Neural cell (in vitro differentiated cells): Measurements from ENCODE around the gene OSBPL9. TPM values are rescaled to one million over a fixed set of nuclear protein-coding genes. Genes with fewer than 3 reads are reported as not detected.

Experiments used
- H2AFZ ChIP-seq: fragments of 200-600, 300-800 bp; sonication (generic), shearing (Covaris generic); 2 replicates; pipeline ENCODE4 v1.6.0; 2014; ENCODE audit warnings: low read depth, mild to moderate bottlenecking, antibody characterized with exemption, low read length, moderate library complexity
- H3F3A ChIP-seq: fragments of 200-600 bp; shearing (Covaris generic); 2 replicates; pipeline ENCODE4 v1.6.1; 2016; ENCODE audit warnings: mild to moderate bottlenecking, moderate library complexity, mixed read lengths, antibody characterized with exemption, low read length; ENCODE audit not compliant: insufficient read depth, poor library complexity, severe bottlenecking
- H3K27ac ChIP-seq: fragments of 200-600, 300-800 bp; sonication (generic), shearing (Covaris generic); 2 replicates; pipeline ENCODE4 v1.5.1; 2014; ENCODE audit warnings: mild to moderate bottlenecking, low read length, moderate library complexity
- H3K27me3 ChIP-seq: fragments of 300-800, 200-600 bp; sonication (generic), shearing (Covaris generic); 2 replicates; pipeline ENCODE4 v1.6.0; 2014; ENCODE audit warnings: mild to moderate bottlenecking, low read depth, low read length, moderate library complexity; ENCODE audit not compliant: insufficient read depth
- H3K36me3 ChIP-seq: fragments of 300-800, 200-600 bp; sonication (generic), shearing (Covaris generic); 2 replicates; pipeline ENCODE4 v1.5.1; 2014; ENCODE audit warnings: mild to moderate bottlenecking, antibody characterized with exemption, low read length, moderate library complexity; ENCODE audit not compliant: insufficient read depth
- H3K4me2 ChIP-seq: fragments of 300-800, 200-600 bp; sonication (generic), shearing (Covaris generic); 2 replicates; pipeline ENCODE4 v1.6.0; 2014; ENCODE audit warnings: mild to moderate bottlenecking, low read length
- H3K4me3 ChIP-seq: fragments of 300-800, 200-600 bp; sonication (generic), shearing (Covaris generic); 2 replicates; pipeline ENCODE4 v1.5.1; 2014; ENCODE audit warnings: mild to moderate bottlenecking, low read length, moderate library complexity
- H3K79me2 ChIP-seq: fragments of 200-600 bp; shearing (Covaris generic); replicated peaks from 2 replicates; pipeline ENCODE4 v1.6.0; 2014; ENCODE audit warnings: mild to moderate bottlenecking, low read length, moderate library complexity; ENCODE audit not compliant: insufficient read depth
- H3K9ac ChIP-seq: fragments of 300-800, 200-600 bp; sonication (generic), shearing (Covaris generic); 2 replicates; pipeline ENCODE4 v1.6.1; 2016; ENCODE audit warnings: mild to moderate bottlenecking, low read length, mixed read lengths
- H3K9me2 ChIP-seq: fragments of 200-600 bp; shearing (Covaris generic); 2 replicates; pipeline ENCODE4 v1.6.1; 2016; ENCODE audit warnings: mild to moderate bottlenecking, low read length, mixed read lengths; ENCODE audit not compliant: insufficient read depth
- H3K9me3 ChIP-seq: fragments of 200-600, 300-800 bp; sonication (generic), shearing (Covaris generic); 2 replicates; pipeline ENCODE4 v1.6.1; 2016; ENCODE audit warnings: mild to moderate bottlenecking, mixed run types, low read length, moderate library complexity, mixed read lengths
- H4K20me1 ChIP-seq: fragments of 200-600 bp; shearing (Covaris generic); 2 replicates; pipeline ENCODE4 v1.6.1; 2016; ENCODE audit warnings: mild to moderate bottlenecking, mixed run types; ENCODE audit not compliant: insufficient read depth
- CTCF ChIP-seq: fragments of 450-650 bp; IDR thresholded peaks from 2 replicates; pipeline ENCODE4 v1.5.1; 2014; ENCODE audit warnings: antibody characterized with exemption, mild to moderate bottlenecking, moderate library complexity; ENCODE audit not compliant: poor library complexity, severe bottlenecking
- EP300 ChIP-seq: fragments of 450-650 bp; conservative IDR thresholded peaks from 2 replicates; pipeline ENCODE4 v1.6.1; 2014; ENCODE audit warnings: antibody characterized with exemption, mild to moderate bottlenecking, moderate library complexity; ENCODE audit not compliant: poor library complexity, severe bottlenecking
- EZH2 ChIP-seq: fragments of 200-600, 300-800 bp; shearing (Covaris generic), sonication (generic); IDR thresholded peaks from 2 replicates; pipeline ENCODE4 v1.6.1; 2014; ENCODE audit warnings: antibody characterized with exemption, low read length, borderline replicate concordance, mild to moderate bottlenecking; ENCODE audit not compliant: insufficient read depth, poor library complexity, severe bottlenecking
- MXI1 ChIP-seq: fragments of 450-650 bp; conservative IDR thresholded peaks from 2 replicates; pipeline ENCODE4 v1.6.1; 2014; ENCODE audit warnings: antibody characterized with exemption, mild to moderate bottlenecking; ENCODE audit not compliant: poor library complexity, severe bottlenecking
- POLR2AphosphoS5 ChIP-seq: IDR thresholded peaks from 2 replicates; pipeline ENCODE4 v1.6.1; 2012
- REST ChIP-seq: IDR thresholded peaks from 2 replicates; pipeline ENCODE4 v1.6.1; 2012; ENCODE audit warnings: borderline replicate concordance
- SMC3 ChIP-seq: fragments of 450-650 bp; conservative IDR thresholded peaks from 2 replicates; pipeline ENCODE4 v1.6.1; 2014; ENCODE audit warnings: antibody characterized with exemption, mild to moderate bottlenecking, moderate library complexity; ENCODE audit not compliant: poor library complexity
- TAF1 ChIP-seq: IDR thresholded peaks from 2 replicates; pipeline ENCODE4 v1.6.1; 2012; ENCODE audit warnings: low read depth
- polyA plus RNA-seq: library from polyadenylated mRNA; depleted of rRNA; stranded (reverse); fragments of >200 nt; gene quantifications from 2 replicates; pipeline ENCODE4 v1.2.3, GENCODE V29; 2014

The OSBPL9 gene
- polyA plus RNA-seq, 1 donor from 2014 or later = 117 TPM

DNA sequence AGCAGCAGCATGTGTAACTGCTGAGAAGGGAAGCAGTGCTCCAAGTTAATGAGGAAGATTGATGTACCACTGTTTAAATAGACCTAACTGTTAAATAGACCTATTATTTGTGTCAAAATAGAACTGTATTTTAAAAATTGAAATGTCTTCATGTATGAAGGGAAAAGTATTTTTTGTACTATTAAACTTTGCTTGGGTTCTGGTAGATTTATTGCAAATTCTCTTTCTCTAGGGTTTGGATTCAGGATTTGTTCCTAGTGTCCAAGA lies 128.3 kb downstream of the OSBPL9 start:
- no peaks in the 10 kb centered on the region for H4K20me1 ChIP-seq
- H3K9me3 ChIP-seq = no peaks in the 10 kb centered on the region
- no peaks in the 10 kb centered on the region for H3K36me3 ChIP-seq
- H3K4me2 ChIP-seq = no peak overlapping the region
- H3K27ac ChIP-seq = no peak overlapping the region
- H3F3A ChIP-seq = no peaks in the 10 kb centered on the region
- TF ChIP-seq EZH2 (no peak), REST (no peak), TAF1 (no peak), POLR2AphosphoS5 (no peak), SMC3 (no peak)
- H2AFZ ChIP-seq = no peak overlapping the region
- H3K79me2 ChIP-seq = no peaks in the 10 kb centered on the region
- H3K4me3 ChIP-seq = no peak overlapping the region
- no peaks in the 10 kb centered on the region for H3K9me2 ChIP-seq
- H3K9ac ChIP-seq = no peak overlapping the region
- H3K27me3 ChIP-seq = no peaks in the 10 kb centered on the region

GRCh38 chr1:51749151-51749550 lies 132.3 kb downstream of the OSBPL9 start:
- Histone ChIP-seq H3K9ac (no peak overlapping the region), H3F3A (no peaks in the 10 kb centered on the region), H4K20me1 (no peaks in the 10 kb centered on the region), H3K9me2 (no peaks in the 10 kb centered on the region), H3K27ac (no peak overlapping the region), H3K9me3 (no peaks in the 10 kb centered on the region), H3K79me2 (no peaks in the 10 kb centered on the region), H3K4me3 (no peak overlapping the region), H3K27me3 (no peaks in the 10 kb centered on the region), H2AFZ (no peak overlapping the region), H3K4me2 (no peak overlapping the region), H3K36me3 (peaks cover 5% of the 10 kb centered on the region)
- TF ChIP-seq EP300 (no peak), EZH2 (no peak)

GRCh38 chr1:51750218-51750617 lies 133.3 kb downstream of the OSBPL9 start:
- Histone ChIP-seq H3F3A (no peaks in the 10 kb centered on the region), H3K27ac (no peak overlapping the region), H2AFZ (no peak overlapping the region), H3K9ac (no peak overlapping the region), H3K4me2 (no peak overlapping the region), H4K20me1 (no peaks in the 10 kb centered on the region), H3K9me2 (no peaks in the 10 kb centered on the region), H3K27me3 (no peaks in the 10 kb centered on the region), H3K79me2 (no peaks in the 10 kb centered on the region), H3K36me3 (peaks cover 8% of the 10 kb centered on the region), H3K9me3 (no peaks in the 10 kb centered on the region), H3K4me3 (no peak overlapping the region)
- TF ChIP-seq MXI1 = no peak

DNA sequence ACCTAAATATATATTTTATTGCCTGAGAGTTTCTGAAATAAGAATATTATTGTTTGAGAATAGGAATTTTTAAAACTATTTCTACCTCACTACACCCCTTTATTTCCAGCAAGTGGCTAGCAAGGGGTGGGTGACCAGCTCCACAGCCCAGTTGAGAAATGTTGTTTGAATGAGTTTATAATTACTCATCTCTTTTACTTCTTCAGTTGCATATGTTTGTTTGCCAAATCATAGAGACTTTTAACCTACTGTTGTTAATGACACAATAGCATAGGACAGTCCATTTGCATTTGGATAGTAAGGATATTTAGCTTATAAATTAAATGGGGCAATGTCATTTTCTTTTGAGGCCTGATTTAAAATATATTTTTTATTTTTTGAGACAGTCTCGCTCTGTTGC lies 133.8 kb downstream of the OSBPL9 start:
- no peaks in the 10 kb centered on the region for H3K79me2 ChIP-seq
- H3K27ac ChIP-seq = no peak overlapping the region
- H3K9me2 ChIP-seq = no peaks in the 10 kb centered on the region
- no peak overlapping the region for H3K4me2 ChIP-seq
- H3F3A ChIP-seq = no peaks in the 10 kb centered on the region
- H3K9ac ChIP-seq = no peak overlapping the region
- peaks cover 8% of the 10 kb centered on the region for H3K36me3 ChIP-seq
- no peaks in the 10 kb centered on the region for H3K27me3 ChIP-seq
- no peaks in the 10 kb centered on the region for H3K9me3 ChIP-seq
- no peak overlapping the region for H3K4me3 ChIP-seq
- TF ChIP-seq REST (no peak), CTCF (no peak), POLR2AphosphoS5 (no peak)
- no peaks in the 10 kb centered on the region for H4K20me1 ChIP-seq
- no peak overlapping the region for H2AFZ ChIP-seq
